Endothelial cell of umbilical vein (primary cell): ENCODE results near the gene NPPB. TPM values are rescaled to one million over a fixed set of nuclear protein-coding genes. Genes with fewer than 3 reads are reported as not detected.

ENCODE experiments used
- BruUV-seq: library from RNA; stranded (reverse); fragments of 400-500 nt; replicated peaks from 2 replicates; lab custom pipeline; 2021; lab: Mats Ljungman, UMichigan
- CTCF ChIA-PET: fragments of 300-600, 350-600 bp; sonication (Branson Sonifier 250); formaldehyde crosslinking; loops from one replicate; lab custom pipeline; 2021; ENCODE audit warnings: antibody characterized with exemption, inconsistent platforms; lab: Charles Lee
- POLR2A ChIA-PET: fragments of 300-600, 350-600 bp; sonication (Branson Sonifier 250); formaldehyde crosslinking; loops from one replicate; lab custom pipeline; 2021; ENCODE audit warnings: antibody characterized with exemption, inconsistent platforms; lab: Charles Lee
- DNase-seq: peaks from one replicate; pipeline ENCODE4 v3.0.0-alpha.2; 2011; ENCODE audit warnings: low read depth, low spot score
- FAIRE-seq: peaks from 2 replicates; lab custom pipeline; 2011; peaks lifted over from hg19 to GRCh38; lab: Jason Lieb, UNC
- H2AFZ ChIP-seq: 2 replicates; pipeline ENCODE4 v1.6.0; 2012; ENCODE audit warnings: low read depth, low read length, control low read depth, inconsistent platforms
- H3K27ac ChIP-seq: 2 replicates; pipeline ENCODE4 v1.5.1; 2011; ENCODE audit warnings: low read depth, mild to moderate bottlenecking, control low read depth, low read length, moderate library complexity; ENCODE audit not compliant: insufficient read depth
- H3K27me3 ChIP-seq, 2 experiments: 2 replicates each; pipeline versions ENCODE4 v1.6.0 to v1.6.1; 2011; ENCODE audit warnings: low read length in 2 of 2, mixed read lengths in 1 of 2; ENCODE audit not compliant: control insufficient read depth in 2 of 2, insufficient read depth in 2 of 2
- H3K36me3 ChIP-seq, 2 experiments: 2 replicates in 1 of 2; 3 replicates in 1 of 2; pipeline ENCODE4 v1.5.1; 2011; ENCODE audit warnings: low read length in 2 of 2, mild to moderate bottlenecking in 1 of 2, moderate library complexity in 1 of 2; ENCODE audit not compliant: control insufficient read depth in 2 of 2, insufficient read depth in 2 of 2; ENCODE audit errors: extremely low read depth in 1 of 2
- H3K4me1 ChIP-seq: 3 replicates; pipeline ENCODE4 v1.5.1; 2011; ENCODE audit warnings: mild to moderate bottlenecking, low read length; ENCODE audit not compliant: control insufficient read depth, insufficient read depth; ENCODE audit errors: extremely low read depth
- H3K4me2 ChIP-seq: 2 replicates; pipeline ENCODE4 v1.6.1; 2011; ENCODE audit warnings: low read length, control low read depth, mixed read lengths; ENCODE audit not compliant: insufficient read depth
- H3K4me3 ChIP-seq, 3 experiments: fragments of 200-600 bp in 1 of 3; sonication (generic), shearing (Covaris generic) in 1 of 3; replicated peaks in 1 of 3; 2 replicates each; pipeline ENCODE4 v1.5.1; 2011 to 2016; ENCODE audit warnings: control low read depth in 3 of 3, low read length in 3 of 3, mild to moderate bottlenecking in 2 of 3, inconsistent platforms in 1 of 3, low read depth in 1 of 3, moderate library complexity in 1 of 3; ENCODE audit not compliant: insufficient read depth in 1 of 3
- H3K79me2 ChIP-seq: 2 replicates; pipeline ENCODE4 v1.6.0; 2012; ENCODE audit warnings: low read length, inconsistent platforms; ENCODE audit not compliant: control insufficient read depth, insufficient read depth
- H3K9ac ChIP-seq: replicated peaks from 2 replicates; pipeline ENCODE3; 2011; ENCODE audit warnings: low read length, control low read depth; ENCODE audit not compliant: insufficient read depth; ENCODE audit errors: extremely low read depth
- H3K9me1 ChIP-seq: replicated peaks from 3 replicates; pipeline ENCODE4 v1.6.0; 2011; ENCODE audit warnings: mild to moderate bottlenecking, low read length; ENCODE audit not compliant: control insufficient read depth, insufficient read depth; ENCODE audit errors: extremely low read depth
- H3K9me3 ChIP-seq: replicated peaks from 2 replicates; pipeline ENCODE4 v1.5.1; 2012; ENCODE audit warnings: low read length, inconsistent platforms; ENCODE audit not compliant: control insufficient read depth, insufficient read depth
- H4K20me1 ChIP-seq: replicated peaks from 2 replicates; pipeline ENCODE3; 2011; ENCODE audit warnings: mild to moderate bottlenecking, low read length; ENCODE audit not compliant: control insufficient read depth, insufficient read depth; ENCODE audit errors: extremely low read depth
- CTCF ChIP-seq, 2 donors: IDR thresholded peaks; 1 replicate in 1 of 2; 2 replicates in 1 of 2; pipeline ENCODE4 v1.5.1; 2011; ENCODE audit warnings: low read length in 2 of 2, mild to moderate bottlenecking in 2 of 2, moderate library complexity in 2 of 2, control low read depth in 1 of 2, inconsistent platforms in 1 of 2, low read depth in 1 of 2; ENCODE audit not compliant: insufficient read depth in 1 of 2; ENCODE audit errors: extremely low read depth in 1 of 2
- EZH2 ChIP-seq: IDR thresholded peaks from 2 replicates; pipeline ENCODE4 v1.6.1; 2012; ENCODE audit warnings: borderline replicate concordance, low read depth, mild to moderate bottlenecking, moderate library complexity, low read length, inconsistent platforms; ENCODE audit not compliant: severe bottlenecking
- FOS ChIP-seq: IDR thresholded peaks from 2 replicates; pipeline ENCODE4 v1.6.1; 2011; ENCODE audit warnings: mild to moderate bottlenecking, low read length, moderate library complexity, borderline replicate concordance; ENCODE audit not compliant: insufficient read depth
- GATA2 ChIP-seq: IDR thresholded peaks from 2 replicates; pipeline ENCODE4 v1.7.0; 2011; ENCODE audit warnings: low read depth, mild to moderate bottlenecking, moderate library complexity, mixed read lengths, low read length; ENCODE audit not compliant: insufficient read length, insufficient read depth
- JUN ChIP-seq: IDR thresholded peaks from 2 replicates; pipeline ENCODE4 v1.6.1; 2011; ENCODE audit warnings: borderline replicate concordance, low read depth; ENCODE audit not compliant: insufficient read length, insufficient read depth
- MAX ChIP-seq: IDR thresholded peaks from 2 replicates; pipeline ENCODE4 v1.6.1; 2011; ENCODE audit not compliant: insufficient read depth, insufficient read length
- MYC ChIP-seq: IDR thresholded peaks from one replicate; pipeline ENCODE4 v1.6.1; 2011; ENCODE audit warnings: mild to moderate bottlenecking, low read depth, low read length
- POLR2A ChIP-seq: IDR thresholded peaks from 2 replicates; pipeline ENCODE4 v1.6.1; 2012; ENCODE audit warnings: low read depth, mild to moderate bottlenecking, control low read depth, low read length
- POLR2AphosphoS5 ChIP-seq: IDR thresholded peaks from 2 replicates; pipeline ENCODE4 v1.6.1; 2012; ENCODE audit warnings: low read depth, mild to moderate bottlenecking, control low read depth, low read length, moderate library complexity; ENCODE audit not compliant: insufficient read depth
- dilution Hi-C: fragments of 300-500 bp; cut with MboI; formaldehyde crosslinking; loops from one replicate; pipeline ENCODE4 v1.15.0; 2019; ENCODE audit warnings: low sequenced_read_pairs; ENCODE audit not compliant: extremely low pct_ligation_motif_present
- intact Hi-C: fragments of 100-400 bp; cut with micrococcal nuclease; formaldehyde crosslinking; loops from one replicate; pipeline ENCODE4 v1.10.0; 2022
- polyA plus RNA-seq, 4 experiments: library from polyadenylated mRNA; depleted of rRNA in 3 of 4; stranded (reverse) in 3 of 4; unstranded in 1 of 4; fragments of >200 nt; gene quantifications; 2 replicates each; pipeline versions ENCODE4 v1.2.1 to v1.2.3, GENCODE V29; 2011 to 2012; ENCODE audit warnings: missing spikeins in 1 of 4
- total RNA-seq: library from RNA; stranded (reverse); gene quantifications from 2 replicates; pipeline ENCODE4 v1.2.3, GENCODE V29; 2021

Gene NPPB
- total and polyA plus RNA-seq, 2 donors (not counting 3 experiments of a cell fraction or from before 2014, with no cell fraction given), result not detected

- no peak for DNase-seq
- BruUV-seq, result no TSS peak
- no peak for FAIRE-seq
- TF ChIP-seq MYC (no peak), MAX (no peak), CTCF (IDR thresholded peaks at IDR 0.05; ENCODE audit: extremely low read depth in 1 of 2, insufficient read depth in 1 of 2, low read depth in 1 of 2, low read length in 2 of 2) (no peak), EZH2 (no peak), FOS (no peak), GATA2 (no peak), JUN (no peak), POLR2AphosphoS5 (no peak), POLR2A (no peak)
- no peaks in the 10 kb centered on the region for H4K20me1 ChIP-seq
- H3K4me3 ChIP-seq, result no peak overlapping the region
- no peaks in the 10 kb centered on the region for H3K9me3 ChIP-seq
- ChIA-PET CTCF (interaction anchor here (1.5 kb wide), 1 partner anchor 10 kb away, joined by 3 read pairs; no protein-coding TSS in a partner anchor), POLR2A (no interaction called here)
- no peaks in the 10 kb centered on the region for H3K9me1 ChIP-seq
- no peak overlapping the region for H3K4me2 ChIP-seq
- H3K36me3 ChIP-seq, result no peaks in the 10 kb centered on the region
- no peak overlapping the region for H2AFZ ChIP-seq
- no peaks in the 10 kb centered on the region for H3K79me2 ChIP-seq
- H3K9ac ChIP-seq, result no peak overlapping the region
- intact Hi-C loops (no loop called here), dilution Hi-C loops (no loop called here)
- no peak overlapping the region for H3K27ac ChIP-seq
- no peaks in the 10 kb centered on the region for H3K27me3 ChIP-seq
- no peaks in the 10 kb centered on the region for H3K4me1 ChIP-seq
These were observed 9.7 kb upstream of the NPPB start for GRCh38 chr1:11868331-11868980.
